ENCODE data around the gene FLYWCH1. TPM values are rescaled to one million over a fixed set of nuclear protein-coding genes. Genes with fewer than 3 reads are reported as not detected.

FLYWCH1 gene
- total and polyA plus RNA-seq, 10 of the 15 experiments (the other 5 are each of a cell fraction or from before 2014, with no cell fraction given): 0.47 to 33.8 (median 11.2) TPM

- TF ChIP-seq ZNF687 (IDR thresholded peaks at IDR 0.05) (peak; percentile 99), TARDBP (IDR thresholded peaks at IDR 0.05; ENCODE audit: borderline replicate concordance) (no peak), CBX3 (IDR thresholded peaks at IDR 0.05; ENCODE audit: borderline replicate concordance, low read depth) (no peak), NFXL1 (IDR thresholded peaks at IDR 0.05; ENCODE audit: borderline replicate concordance) (no peak), POLR2AphosphoS5 (IDR thresholded peaks at IDR 0.05; ENCODE audit: low read length) (peak; percentile 82), MXI1 (IDR thresholded peaks at IDR 0.05; ENCODE audit: low read depth, low read length) (0 out of 2 replicates have a peak, but pooled peaks have one; percentile 39), SKIL (IDR thresholded peaks at IDR 0.05; ENCODE audit: low read depth, poor library complexity, severe bottlenecking) (peak; percentile 20), SIN3A (IDR thresholded peaks at IDR 0.05; ENCODE audit: low read depth, low read length) (0 out of 2 replicates have a peak, but pooled peaks have one; percentile 73)
Measured at GRCh38 chr16:2867987-2868789, 43.5 kb upstream of the FLYWCH1 start (continued).
